ENCODE results near the gene GPC2.
A peak's percentile ranks its signal among the peaks of the same experiment; 100 is the strongest.

GPC2 gene

GRCh38 chr7:100124301-100125230, 52.6 kb downstream of the GPC2 start:
- TF ChIP-seq ZNF274 (IDR thresholded peaks at IDR 0.05; ENCODE audit: low read depth, low read length): no peak
- no peak for TF ChIP-seq YY1 (IDR thresholded peaks at IDR 0.05; ENCODE audit: insufficient read depth, insufficient read length)
- no peak for TF ChIP-seq SUZ12 (IDR thresholded peaks at IDR 0.05; ENCODE audit: extremely low read depth, insufficient read depth, insufficient read length)

GRCh38 chr7:100122568-100122967, 54.6 kb downstream of the GPC2 start:
- Histone ChIP-seq H3K27me3 (ENCODE audit: insufficient read depth, insufficient read length) (peaks cover under 1% of the 10 kb centered on the region), H3K4me1 (ENCODE audit: insufficient read depth, insufficient read length) (peaks cover 7% of the 10 kb centered on the region), H3K4me3 (ENCODE audit: insufficient read length, low read depth) (no peak overlapping the region), H3K36me3 (ENCODE audit: insufficient read depth, insufficient read length, low read length) (peaks cover 19% of the 10 kb centered on the region), H3K9ac (ENCODE audit: insufficient read length, low read depth) (no peak overlapping the region), H3K9me3 (ENCODE audit: insufficient read depth, low read length) (no peaks in the 10 kb centered on the region)
- TF ChIP-seq YY1 (IDR thresholded peaks at IDR 0.05; ENCODE audit: insufficient read depth, insufficient read length) (no peak), ZNF274 (IDR thresholded peaks at IDR 0.05; ENCODE audit: low read depth, low read length) (no peak), SUZ12 (IDR thresholded peaks at IDR 0.05; ENCODE audit: extremely low read depth, insufficient read depth, insufficient read length) (no peak)
- no peak for DNase-seq (ENCODE audit: low read depth, low spot score)

More at GRCh38 chr7:100124301-100125230, 52.6 kb downstream of the GPC2 start:
- peaks cover 7% of the 10 kb centered on the region for H3K4me1 ChIP-seq (ENCODE audit: insufficient read depth, insufficient read length)
- no peak overlapping the region for H3K9ac ChIP-seq (ENCODE audit: insufficient read length, low read depth)
- H3K9me3 ChIP-seq (ENCODE audit: insufficient read depth, low read length): no peaks in the 10 kb centered on the region
- DNase-seq (ENCODE audit: low read depth, low spot score): no peak
- H3K27me3 ChIP-seq (ENCODE audit: insufficient read depth, insufficient read length): peaks cover 20% of the 10 kb centered on the region
- peaks cover 19% of the 10 kb centered on the region for H3K36me3 ChIP-seq (ENCODE audit: insufficient read depth, insufficient read length, low read length)
- H3K4me3 ChIP-seq (ENCODE audit: insufficient read length, low read depth): no peak overlapping the region

DNA sequence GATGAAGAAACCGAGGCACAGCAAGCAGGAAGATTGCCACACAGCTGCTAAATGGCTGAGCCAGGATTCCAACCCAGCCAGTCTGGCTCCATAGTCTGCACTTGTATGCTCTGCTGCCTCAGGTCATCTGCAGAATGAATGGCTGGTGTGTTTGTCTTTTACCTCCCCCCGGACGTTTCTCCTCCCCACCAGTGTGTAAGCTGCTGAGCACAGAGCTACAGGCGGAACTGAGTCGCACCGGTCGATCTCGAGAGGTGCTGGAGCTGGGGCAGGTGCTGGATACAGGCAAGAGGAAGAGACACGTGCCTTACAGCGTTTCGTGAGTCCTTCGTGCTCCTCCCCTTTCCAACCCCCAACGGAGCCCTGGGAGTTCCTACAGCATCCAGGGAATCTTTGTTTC, 55.1 kb downstream of the GPC2 start:
- no peaks in the 10 kb centered on the region for H3K9me3 ChIP-seq (ENCODE audit: insufficient read depth, low read length)
- no peak for DNase-seq (ENCODE audit: low read depth, low spot score)
- no peak overlapping the region for H3K9ac ChIP-seq (ENCODE audit: insufficient read length, low read depth)
- H3K4me1 ChIP-seq (ENCODE audit: insufficient read depth, insufficient read length): peaks cover 7% of the 10 kb centered on the region
- no peaks in the 10 kb centered on the region for H3K27me3 ChIP-seq (ENCODE audit: insufficient read depth, insufficient read length)
- H3K4me3 ChIP-seq (ENCODE audit: insufficient read length, low read depth): no peak overlapping the region
- peaks cover 19% of the 10 kb centered on the region for H3K36me3 ChIP-seq (ENCODE audit: insufficient read depth, insufficient read length, low read length)
- no peak for TF ChIP-seq SUZ12 (IDR thresholded peaks at IDR 0.05; ENCODE audit: extremely low read depth, insufficient read depth, insufficient read length)
- TF ChIP-seq ZNF274 (IDR thresholded peaks at IDR 0.05; ENCODE audit: low read depth, low read length): no peak
- no peak for TF ChIP-seq YY1 (IDR thresholded peaks at IDR 0.05; ENCODE audit: insufficient read depth, insufficient read length)

DNA sequence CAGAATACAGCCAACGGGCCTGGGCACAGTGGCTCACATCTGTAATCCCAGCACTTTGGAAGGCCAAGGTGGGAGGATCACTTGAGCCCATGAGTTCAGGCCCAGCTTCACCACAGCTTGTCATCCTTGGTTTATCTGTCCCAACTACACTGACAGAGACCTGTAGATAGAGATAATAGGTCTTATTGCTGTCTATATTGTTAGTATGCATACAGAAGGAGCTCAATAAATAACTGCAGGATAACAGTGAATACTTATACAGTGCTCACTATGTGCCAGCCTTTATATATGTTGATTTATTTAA, 56.5 kb downstream of the GPC2 start:
- no peak overlapping the region for H3K4me3 ChIP-seq (ENCODE audit: insufficient read length, low read depth)
- H3K9ac ChIP-seq (ENCODE audit: insufficient read length, low read depth): peak overlapping the region; percentile 24
- peaks cover 26% of the 10 kb centered on the region for H3K36me3 ChIP-seq (ENCODE audit: insufficient read depth, insufficient read length, low read length)
- DNase-seq (ENCODE audit: low read depth, low spot score): no peak
- H3K4me1 ChIP-seq (ENCODE audit: insufficient read depth, insufficient read length): peaks cover 7% of the 10 kb centered on the region
- no peak for TF ChIP-seq ZNF274 (IDR thresholded peaks at IDR 0.05; ENCODE audit: low read depth, low read length)
- TF ChIP-seq SUZ12 (IDR thresholded peaks at IDR 0.05; ENCODE audit: extremely low read depth, insufficient read depth, insufficient read length): no peak
- TF ChIP-seq YY1 (IDR thresholded peaks at IDR 0.05; ENCODE audit: insufficient read depth, insufficient read length): no peak
- no peaks in the 10 kb centered on the region for H3K9me3 ChIP-seq (ENCODE audit: insufficient read depth, low read length)
- H3K27me3 ChIP-seq (ENCODE audit: insufficient read depth, insufficient read length): no peaks in the 10 kb centered on the region

DNA sequence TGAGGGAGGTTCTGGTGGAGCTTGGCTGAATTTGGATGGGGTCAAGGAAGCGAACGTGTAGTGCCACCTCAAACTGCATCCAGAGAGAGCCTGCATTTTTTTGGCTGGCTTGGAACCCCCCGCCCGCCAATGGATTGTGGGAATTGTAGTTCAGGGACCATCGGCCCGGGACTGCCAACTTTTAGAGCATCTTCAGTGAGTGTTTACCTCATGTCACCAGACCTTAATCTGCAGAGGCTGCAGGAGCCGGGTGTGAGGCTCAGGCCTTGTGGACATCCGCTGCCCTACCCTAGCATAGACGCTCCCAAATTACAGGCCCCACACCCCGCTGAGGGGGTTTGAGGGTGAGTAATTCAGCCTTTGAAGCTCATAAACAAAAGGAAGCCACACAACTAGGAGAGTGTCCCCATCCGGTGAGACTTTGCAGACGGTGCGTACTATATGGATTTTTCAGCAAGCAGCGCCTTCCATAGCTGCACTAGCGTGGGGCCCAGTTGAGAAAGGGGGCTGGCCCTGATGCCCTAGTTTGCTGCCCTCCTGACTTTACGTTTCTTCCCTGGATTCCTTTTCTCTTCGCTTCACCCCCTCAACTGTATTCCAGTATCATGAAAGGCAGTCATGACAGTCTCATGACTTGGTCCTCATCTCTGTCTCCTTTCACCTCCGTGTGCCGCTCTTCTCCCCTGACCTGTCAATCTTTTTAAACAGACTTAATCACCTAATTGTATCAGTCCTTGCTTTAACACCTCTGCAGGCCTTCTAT, 57.0 kb downstream of the GPC2 start:
- Histone ChIP-seq H3K4me3 (ENCODE audit: insufficient read length, low read depth) (peak overlapping the region; percentile 87), H3K9ac (ENCODE audit: insufficient read length, low read depth) (peak overlapping the region; percentile 79), H3K9me3 (ENCODE audit: insufficient read depth, low read length) (no peaks in the 10 kb centered on the region), H3K27me3 (ENCODE audit: insufficient read depth, insufficient read length) (no peaks in the 10 kb centered on the region), H3K36me3 (ENCODE audit: insufficient read depth, insufficient read length, low read length) (peaks cover 26% of the 10 kb centered on the region), H3K4me1 (ENCODE audit: insufficient read depth, insufficient read length) (peaks cover 5% of the 10 kb centered on the region)
- TF ChIP-seq YY1 (IDR thresholded peaks at IDR 0.05; ENCODE audit: insufficient read depth, insufficient read length) (no peak), ZNF274 (IDR thresholded peaks at IDR 0.05; ENCODE audit: low read depth, low read length) (no peak), SUZ12 (IDR thresholded peaks at IDR 0.05; ENCODE audit: extremely low read depth, insufficient read depth, insufficient read length) (no peak)
- DNase-seq (ENCODE audit: low read depth, low spot score): no peak

All from NT2/D1 (cell line).